Right renal cortex interstitium (tissue), 3 donors: Measurements from ENCODE around the gene TSG101. TPM values are rescaled to one million over a fixed set of nuclear protein-coding genes. Genes with fewer than 3 reads are reported as not detected.

Experiments
- DNase-seq, 3 donors: peaks; one replicate each; pipeline ENCODE4 v3.0.0-alpha.2; 2013; ENCODE audit warnings: low read depth in 3 of 3, low spot score in 2 of 3
- polyA plus RNA-seq, 3 donors: library from polyadenylated mRNA; unstranded; fragments of 120-200 nt; gene quantifications; one replicate each; pipeline ENCODE4 v1.2.1, GENCODE V29; 2013; ENCODE audit not compliant: insufficient read length in 3 of 3

TSG101 gene
- polyA plus RNA-seq, 3 donors = 183 to 199 (median 192) TPM

- no peak for DNase-seq
Measured at GRCh38 chr11:18495271-18495670, 31.5 kb downstream of the TSG101 start.

DNA sequence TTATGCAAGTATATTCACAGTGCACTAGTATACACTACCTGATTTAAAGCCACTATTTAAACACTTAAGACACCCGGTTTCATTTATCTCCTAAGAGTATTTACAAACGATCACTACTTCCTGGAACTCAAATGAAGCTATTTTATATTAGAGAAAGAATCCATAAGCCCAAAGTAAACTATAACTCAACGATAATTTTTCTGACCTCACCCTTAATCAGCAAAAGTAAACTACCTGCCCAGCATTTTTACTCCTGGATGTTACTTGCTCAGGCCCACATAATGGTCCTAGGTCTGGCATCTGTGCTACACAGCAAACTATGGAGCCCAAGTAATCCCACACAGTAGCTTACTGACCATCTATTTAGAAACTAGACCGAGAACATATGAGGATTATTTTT is 33.4 kb downstream of the TSG101 start:
- no peak for DNase-seq

- DNase-seq = no peak
Measured at GRCh38 chr11:18492888-18493287, 33.9 kb downstream of the TSG101 start.

DNA sequence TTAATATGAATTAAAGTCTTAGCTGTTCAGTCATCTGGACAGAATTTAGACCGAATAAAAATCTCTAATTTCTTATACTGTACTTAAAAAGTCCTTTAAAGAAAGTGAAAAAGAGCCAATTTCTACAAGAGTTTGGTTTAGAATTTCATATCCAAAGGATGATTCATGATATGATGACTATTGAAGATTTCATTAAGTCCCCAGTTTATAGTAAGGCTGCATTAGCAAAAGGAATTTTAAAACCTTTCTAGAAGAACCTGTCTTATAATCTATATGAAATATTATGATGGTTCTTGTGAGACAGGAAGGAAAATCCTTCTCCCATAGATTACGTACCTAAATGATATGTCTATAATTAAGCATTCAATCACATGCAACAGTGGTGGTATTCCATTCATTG is 34.8 kb downstream of the TSG101 start:
- no peak for DNase-seq

- DNase-seq = no peak
Measured at GRCh38 chr11:18490736-18491485, 35.8 kb downstream of the TSG101 start.

- no peak for DNase-seq
Measured at GRCh38 chr11:18490319-18490718, 36.4 kb downstream of the TSG101 start.

GRCh38 chr11:18485913-18486528 is 40.7 kb downstream of the TSG101 start:
- DNase-seq = no peak

GRCh38 chr11:18479063-18479462 is 47.7 kb downstream of the TSG101 start:
- DNase-seq = no peak

DNA sequence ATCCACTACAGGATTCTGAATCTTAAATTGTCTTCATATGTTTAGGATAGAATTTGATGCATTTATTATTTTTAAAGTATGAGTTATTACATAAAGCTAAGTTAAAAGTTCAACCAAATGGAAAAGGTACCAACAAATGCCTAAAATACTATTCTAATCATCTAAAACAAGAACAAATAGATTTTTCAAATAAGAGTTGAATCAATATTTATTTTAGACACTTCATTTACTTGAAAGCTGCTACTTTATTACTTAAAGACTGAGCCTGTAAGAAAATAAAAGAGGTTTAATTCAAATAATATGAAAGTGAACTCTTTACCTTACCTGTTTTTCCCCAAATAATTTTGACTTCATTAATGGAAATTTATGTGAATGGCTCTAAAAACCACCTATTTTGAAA is 54.2 kb downstream of the TSG101 start:
- DNase-seq = no peak

- no peak for DNase-seq
Measured at GRCh38 chr11:18471995-18472394, 54.7 kb downstream of the TSG101 start.

DNA sequence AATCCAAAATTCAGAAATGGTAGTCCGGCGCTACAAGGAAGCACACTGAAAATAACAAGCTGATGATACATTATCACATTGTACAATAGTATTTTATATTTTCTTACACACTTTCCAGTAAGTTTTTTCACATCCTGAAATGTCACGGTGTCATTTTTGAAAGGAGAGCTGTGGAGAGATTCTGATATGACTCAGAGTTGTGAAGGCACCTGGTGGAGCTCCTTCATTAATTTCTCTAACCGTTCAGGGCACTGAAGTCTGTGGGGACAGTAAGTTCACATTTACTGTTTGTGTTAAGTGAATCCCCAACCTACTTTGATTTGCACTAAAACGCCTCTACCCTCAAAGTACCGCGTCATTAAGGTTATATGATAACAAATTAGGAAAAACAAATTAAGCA is 57.8 kb downstream of the TSG101 start:
- no peak for DNase-seq

DNA sequence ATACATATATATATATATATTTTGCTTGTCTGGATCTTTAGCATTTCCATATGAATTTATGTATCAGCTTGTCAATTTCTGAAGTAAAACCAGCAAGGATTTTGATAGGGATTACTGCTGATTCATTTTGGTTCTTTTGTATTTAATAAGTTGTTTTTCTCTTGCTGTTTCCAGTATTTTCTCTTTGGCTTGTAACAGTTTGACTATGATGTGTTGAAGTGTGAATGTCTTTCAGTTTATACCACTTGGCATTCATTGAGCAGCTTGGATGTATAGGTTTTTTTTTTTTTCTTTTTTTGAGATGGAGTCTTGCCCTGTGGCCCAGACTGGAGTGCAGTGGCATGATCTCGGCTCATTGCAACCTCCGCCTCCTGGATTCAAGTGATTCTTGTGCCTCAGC is 58.7 kb downstream of the TSG101 start:
- DNase-seq = no peak

DNA sequence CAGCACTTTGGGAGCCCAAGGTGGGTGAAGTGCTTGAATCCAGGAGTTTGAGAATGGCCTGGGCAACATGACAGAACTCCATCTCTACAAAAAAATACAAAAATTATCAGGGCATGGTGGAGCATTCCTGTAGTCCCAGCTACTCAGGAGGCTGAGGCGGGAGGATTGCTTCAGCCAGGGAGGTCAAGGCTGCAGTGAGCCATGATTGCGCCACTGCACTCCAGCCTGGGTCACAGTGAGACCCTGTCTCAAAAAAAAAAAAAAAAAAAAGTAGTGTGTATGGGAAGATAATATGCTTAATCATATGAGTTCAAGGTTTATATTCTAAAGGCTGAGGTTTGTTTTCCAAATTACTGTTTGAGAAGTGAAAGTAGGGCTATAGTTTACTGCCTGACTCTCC is 60.3 kb downstream of the TSG101 start:
- DNase-seq = no peak

DNA sequence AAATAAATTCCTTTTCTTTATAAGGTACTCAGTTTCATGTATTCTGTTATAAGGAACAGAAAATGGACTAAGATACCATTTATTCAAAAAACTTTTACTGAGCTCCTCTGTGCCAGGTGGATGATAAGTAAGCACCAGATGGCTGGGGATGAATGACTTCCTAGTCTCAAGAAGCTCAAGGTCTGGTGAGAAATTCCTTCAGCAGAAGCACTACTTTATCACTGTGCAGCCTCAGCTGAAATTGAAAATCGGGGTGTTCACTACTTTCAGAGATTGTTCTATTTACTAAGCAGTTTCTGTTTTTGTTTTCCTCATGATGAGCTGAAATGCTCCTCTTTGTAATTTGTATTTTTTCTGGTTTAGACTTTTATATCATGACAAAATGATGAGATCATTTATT is 63.3 kb downstream of the TSG101 start:
- no peak for DNase-seq

DNA sequence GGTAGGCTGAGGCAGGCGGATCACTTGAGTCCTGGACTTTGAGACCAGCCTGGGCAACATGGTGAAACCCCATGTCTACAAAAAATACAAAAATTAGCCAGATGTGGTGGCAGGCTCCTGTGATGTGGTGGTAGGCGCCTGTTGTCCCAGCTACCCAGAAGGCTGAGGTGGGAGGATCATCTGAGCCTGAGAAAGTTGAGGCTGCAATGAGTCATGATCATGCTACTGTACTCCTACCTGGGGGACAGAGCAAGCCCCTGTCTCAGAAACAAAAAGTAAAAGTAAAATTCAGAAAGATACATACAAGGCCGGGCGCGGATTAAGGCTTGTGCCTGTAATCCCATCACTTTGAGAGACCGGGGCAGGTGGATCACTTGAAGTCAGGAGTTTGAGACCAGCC is 64.8 kb downstream of the TSG101 start:
- DNase-seq = no peak

DNA sequence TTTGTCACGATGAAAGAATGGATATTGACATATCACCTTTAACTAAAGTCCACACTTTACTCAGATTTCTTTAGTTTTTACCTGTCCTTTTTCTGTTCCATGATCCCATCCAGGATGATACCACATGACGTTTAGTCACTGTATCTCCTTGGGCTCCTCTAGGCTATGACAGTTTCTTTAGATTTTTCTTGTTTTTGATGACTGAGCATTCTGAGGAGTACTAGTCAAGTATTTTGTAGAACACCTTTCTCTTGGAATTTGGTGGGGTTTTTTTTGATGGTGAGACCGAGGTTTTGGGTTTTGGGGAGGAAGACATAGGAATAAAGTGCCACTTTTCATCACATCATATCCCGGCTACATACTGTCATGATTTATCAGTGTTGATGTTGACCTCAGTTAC is 67.1 kb downstream of the TSG101 start:
- no peak for DNase-seq

DNA sequence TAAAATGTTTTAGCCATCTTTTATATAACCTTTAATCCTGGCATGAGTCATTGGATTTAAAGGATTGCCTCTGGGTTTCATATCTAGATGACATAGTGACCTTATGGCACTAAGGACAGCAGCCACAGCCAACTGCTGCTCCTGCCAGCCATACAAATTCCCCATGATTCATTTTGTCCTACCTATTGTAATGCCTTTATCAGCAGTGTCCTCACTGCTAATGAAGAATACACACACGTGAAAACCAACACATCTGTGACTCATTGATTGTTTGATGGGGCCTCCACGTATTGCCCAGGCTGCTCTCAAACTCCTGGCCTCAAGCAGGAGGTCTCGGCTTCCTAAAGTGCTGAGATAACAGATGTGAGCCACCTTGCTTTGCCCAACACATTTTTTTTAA is 69.3 kb downstream of the TSG101 start:
- no peak for DNase-seq

GRCh38 chr11:18455686-18456372 is 70.9 kb downstream of the TSG101 start, which contains the start of gene LDHAL6A:
Gene LDHAL6A, plus strand, starts transcription at chr11:18455856. Its CDS starts 825 bp downstream, at chr11:18456681.
- no peak for DNase-seq

DNA sequence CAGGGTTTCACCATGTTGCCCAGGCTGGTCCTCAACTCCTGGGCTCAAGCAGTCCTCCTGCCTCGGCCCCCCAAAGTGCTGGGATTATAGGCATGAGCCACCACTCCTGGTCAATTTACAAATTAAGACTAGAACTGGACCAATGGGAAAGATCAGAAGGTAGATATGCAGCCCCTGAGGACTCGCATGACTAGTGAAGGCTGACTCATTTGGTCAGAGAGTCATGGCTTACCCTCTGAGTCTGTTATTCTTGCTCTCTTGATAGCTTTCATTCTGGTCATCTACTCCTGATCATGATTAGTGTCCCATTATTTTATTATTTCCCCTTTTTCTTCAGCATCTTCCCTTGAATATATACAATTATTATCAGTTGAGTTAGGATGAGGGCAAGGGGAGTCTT is 73.8 kb downstream of the TSG101 start:
- no peak for DNase-seq

DNA sequence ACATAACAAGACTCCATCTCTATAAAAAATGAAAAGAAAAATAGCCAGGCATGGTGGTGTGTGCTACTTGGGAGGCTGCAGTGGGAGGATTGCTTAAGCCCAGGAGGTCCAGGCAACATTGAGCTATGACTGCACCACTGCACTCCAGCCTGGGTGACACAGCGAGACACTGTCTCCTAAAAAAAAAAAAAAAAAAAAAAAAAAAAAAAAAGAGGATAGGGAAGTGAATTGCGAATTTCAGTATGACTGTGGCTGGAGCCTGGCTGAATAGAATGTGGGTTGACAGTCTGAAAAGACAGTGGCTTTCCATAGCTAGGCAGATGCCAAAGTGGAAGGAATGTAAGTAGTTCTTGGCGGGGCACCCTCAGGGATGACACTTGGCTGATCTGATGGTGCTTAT is 77.5 kb downstream of the TSG101 start:
- DNase-seq = no peak

GRCh38 chr11:18438691-18439090 is 88.1 kb downstream of the TSG101 start:
- DNase-seq = no peak
